ENCODE measurements around the gene FBXL7.

Gene FBXL7

GRCh38 chr5:15693933-15694332, 194.0 kb downstream of the FBXL7 start:
- Histone ChIP-seq H3K36me3 (replicated peaks) (no peaks in the 10 kb centered on the region), H3K27me3 (ENCODE audit: low read depth) (no peaks in the 10 kb centered on the region), H3K9me3 (no peaks in the 10 kb centered on the region), H3K4me1 (peaks cover 22% of the 10 kb centered on the region), H3K4me3 (no peak overlapping the region)
- in situ Hi-C loops (cut with MboI; ENCODE audit: low sequenced_read_pairs) = no loop called here
- peak; percentile 18 to 57 for DNase-seq (ENCODE audit: low spot score in 2 of 2)

GRCh38 chr5:15694696-15695214, 194.8 kb downstream of the FBXL7 start:
- peaks cover 22% of the 10 kb centered on the region for H3K4me1 ChIP-seq
- no peaks in the 10 kb centered on the region for H3K27me3 ChIP-seq (ENCODE audit: low read depth)
- H3K9me3 ChIP-seq = no peaks in the 10 kb centered on the region
- H3K4me3 ChIP-seq = no peak overlapping the region
- in situ Hi-C loops (cut with MboI; ENCODE audit: low sequenced_read_pairs) = no loop called here
- H3K36me3 ChIP-seq (replicated peaks) = no peaks in the 10 kb centered on the region
- peak in 1 of 2 experiments; percentile 25 for DNase-seq (ENCODE audit: low spot score in 2 of 2)

- no peaks in the 10 kb centered on the region for H3K36me3 ChIP-seq (replicated peaks)
- H3K27me3 ChIP-seq (ENCODE audit: low read depth) = no peaks in the 10 kb centered on the region
- in situ Hi-C loops (cut with MboI; ENCODE audit: low sequenced_read_pairs) = no loop called here
- H3K4me3 ChIP-seq = no peak overlapping the region
- peak in 1 of 2 experiments; percentile 13 for DNase-seq (ENCODE audit: low spot score in 2 of 2)
- H3K4me1 ChIP-seq = peaks cover 22% of the 10 kb centered on the region
- H3K9me3 ChIP-seq = no peaks in the 10 kb centered on the region
These were observed 195.3 kb downstream of the FBXL7 start for GRCh38 chr5:15695215-15695731.

- no peak overlapping the region for H3K4me3 ChIP-seq
- DNase-seq (ENCODE audit: low spot score in 2 of 2) = no peak
- H3K9me3 ChIP-seq = no peaks in the 10 kb centered on the region
- no peaks in the 10 kb centered on the region for H3K36me3 ChIP-seq (replicated peaks)
- peaks cover 18% of the 10 kb centered on the region for H3K4me1 ChIP-seq
- in situ Hi-C loops (cut with MboI; ENCODE audit: low sequenced_read_pairs) = no loop called here
- H3K27me3 ChIP-seq (ENCODE audit: low read depth) = no peaks in the 10 kb centered on the region
These were observed 200.4 kb downstream of the FBXL7 start for GRCh38 chr5:15700373-15700772.

- Histone ChIP-seq H3K9me3 (no peaks in the 10 kb centered on the region), H3K4me1 (peaks cover 16% of the 10 kb centered on the region), H3K4me3 (no peak overlapping the region), H3K36me3 (replicated peaks) (no peaks in the 10 kb centered on the region), H3K27me3 (ENCODE audit: low read depth) (no peaks in the 10 kb centered on the region)
- in situ Hi-C loops (cut with MboI; ENCODE audit: low sequenced_read_pairs) = no loop called here
- DNase-seq (ENCODE audit: low spot score in 2 of 2) = no peak
These were observed 202.1 kb downstream of the FBXL7 start for GRCh38 chr5:15702102-15702501.

GRCh38 chr5:15703901-15704300, 203.9 kb downstream of the FBXL7 start:
- DNase-seq (ENCODE audit: low spot score in 2 of 2) = no peak
- in situ Hi-C loops (cut with MboI; ENCODE audit: low sequenced_read_pairs) = no loop called here

GRCh38 chr5:15704397-15704947, 204.5 kb downstream of the FBXL7 start:
- Histone ChIP-seq H3K4me3 (no peak overlapping the region), H3K9me3 (no peaks in the 10 kb centered on the region), H3K4me1 (peaks cover 16% of the 10 kb centered on the region), H3K36me3 (replicated peaks) (no peaks in the 10 kb centered on the region), H3K27me3 (ENCODE audit: low read depth) (no peaks in the 10 kb centered on the region)
- DNase-seq (ENCODE audit: low spot score in 2 of 2) = peak in 1 of 2 experiments; percentile 34
- in situ Hi-C loops (cut with MboI; ENCODE audit: low sequenced_read_pairs) = no loop called here

More at GRCh38 chr5:15703901-15704300, 203.9 kb downstream of the FBXL7 start:
- Histone ChIP-seq H3K36me3 (replicated peaks) (no peaks in the 10 kb centered on the region), H3K4me1 (peaks cover 16% of the 10 kb centered on the region), H3K9me3 (no peaks in the 10 kb centered on the region), H3K27me3 (ENCODE audit: low read depth) (no peaks in the 10 kb centered on the region), H3K4me3 (no peak overlapping the region)

GRCh38 chr5:15707631-15708030, 207.7 kb downstream of the FBXL7 start:
- no peaks in the 10 kb centered on the region for H3K9me3 ChIP-seq
- no peak for DNase-seq (ENCODE audit: low spot score in 2 of 2)
- in situ Hi-C loops (cut with MboI; ENCODE audit: low sequenced_read_pairs) = no loop called here
- H3K27me3 ChIP-seq (ENCODE audit: low read depth) = no peaks in the 10 kb centered on the region
- H3K36me3 ChIP-seq (replicated peaks) = no peaks in the 10 kb centered on the region
- peaks cover 16% of the 10 kb centered on the region for H3K4me1 ChIP-seq
- no peak overlapping the region for H3K4me3 ChIP-seq

GRCh38 chr5:15711892-15712291, 211.9 kb downstream of the FBXL7 start:
- H3K4me1 ChIP-seq = peaks cover 13% of the 10 kb centered on the region
- no peak for DNase-seq (ENCODE audit: low spot score in 2 of 2)
- H3K27me3 ChIP-seq (ENCODE audit: low read depth) = no peaks in the 10 kb centered on the region
- in situ Hi-C loops (cut with MboI; ENCODE audit: low sequenced_read_pairs) = no loop called here
- H3K36me3 ChIP-seq (replicated peaks) = no peaks in the 10 kb centered on the region
- H3K4me3 ChIP-seq = no peak overlapping the region
- H3K9me3 ChIP-seq = no peaks in the 10 kb centered on the region

GRCh38 chr5:15715535-15715934, 215.6 kb downstream of the FBXL7 start:
- no peaks in the 10 kb centered on the region for H3K27me3 ChIP-seq (ENCODE audit: low read depth)
- in situ Hi-C loops (cut with MboI; ENCODE audit: low sequenced_read_pairs) = no loop called here
- H3K9me3 ChIP-seq = no peaks in the 10 kb centered on the region
- no peak overlapping the region for H3K4me3 ChIP-seq
- no peak for DNase-seq (ENCODE audit: low spot score in 2 of 2)
- peaks cover 31% of the 10 kb centered on the region for H3K4me1 ChIP-seq
- no peaks in the 10 kb centered on the region for H3K36me3 ChIP-seq (replicated peaks)

- Histone ChIP-seq H3K4me3 (no peak overlapping the region), H3K4me1 (peaks cover 32% of the 10 kb centered on the region), H3K9me3 (no peaks in the 10 kb centered on the region), H3K27me3 (ENCODE audit: low read depth) (no peaks in the 10 kb centered on the region), H3K36me3 (replicated peaks) (no peaks in the 10 kb centered on the region)
- in situ Hi-C loops (cut with MboI; ENCODE audit: low sequenced_read_pairs) = no loop called here
- DNase-seq (ENCODE audit: low spot score in 2 of 2) = peak; percentile 43 to 84
These were observed 216.0 kb downstream of the FBXL7 start for GRCh38 chr5:15715967-15716366.

GRCh38 chr5:15717001-15717400, 217.0 kb downstream of the FBXL7 start:
- Histone ChIP-seq H3K9me3 (no peaks in the 10 kb centered on the region), H3K27me3 (ENCODE audit: low read depth) (no peaks in the 10 kb centered on the region), H3K4me3 (no peak overlapping the region), H3K36me3 (replicated peaks) (no peaks in the 10 kb centered on the region), H3K4me1 (peaks cover 36% of the 10 kb centered on the region)
- in situ Hi-C loops (cut with MboI; ENCODE audit: low sequenced_read_pairs) = no loop called here
- DNase-seq (ENCODE audit: low spot score in 2 of 2) = no peak

GRCh38 chr5:15718421-15719179, 218.6 kb downstream of the FBXL7 start:
- Histone ChIP-seq H3K27me3 (ENCODE audit: low read depth) (no peaks in the 10 kb centered on the region), H3K9me3 (no peaks in the 10 kb centered on the region), H3K4me3 (no peak overlapping the region), H3K4me1 (peaks cover 36% of the 10 kb centered on the region), H3K36me3 (replicated peaks) (no peaks in the 10 kb centered on the region)
- DNase-seq (ENCODE audit: low spot score in 2 of 2) = peak in 1 of 2 experiments; percentile 50
- in situ Hi-C loops (cut with MboI; ENCODE audit: low sequenced_read_pairs) = no loop called here

- in situ Hi-C loops (cut with MboI; ENCODE audit: low sequenced_read_pairs) = no loop called here
- no peak overlapping the region for H3K4me3 ChIP-seq
- peaks cover 36% of the 10 kb centered on the region for H3K4me1 ChIP-seq
- H3K9me3 ChIP-seq = no peaks in the 10 kb centered on the region
- H3K36me3 ChIP-seq (replicated peaks) = no peaks in the 10 kb centered on the region
- DNase-seq (ENCODE audit: low spot score in 2 of 2) = peak; percentile 34 to 56
- no peaks in the 10 kb centered on the region for H3K27me3 ChIP-seq (ENCODE audit: low read depth)
These were observed 219.8 kb downstream of the FBXL7 start for GRCh38 chr5:15719784-15720183.
